SK-N-SH (cell line): ENCODE measurements around the gene FOXP2. TPM values are rescaled to one million over a fixed set of nuclear protein-coding genes. Genes with fewer than 3 reads are reported as not detected.

Experiments used
- CTCF ChIA-PET: fragments of 300-600, 350-600 bp; formaldehyde crosslinking; extraction: SDS; loops from one replicate; lab custom pipeline; 2021; lab: Yijun Ruan, JAX
- POLR2A ChIA-PET: fragments of 350-600 bp; sonication (Branson Sonifier 250); formaldehyde crosslinking; extraction: SDS; loops from one replicate; lab custom pipeline; 2020; ENCODE audit warnings: antibody characterized with exemption, inconsistent platforms; lab: Yijun Ruan, JAX
- DNase-seq: peaks from one replicate; pipeline ENCODE4 v3.0.0; 2012
- H2AFZ ChIP-seq: fragments of 200-600 bp; sonication (generic); 2 replicates; pipeline ENCODE4 v1.8.1; 2016; ENCODE audit warnings: antibody characterized with exemption, mild to moderate bottlenecking, low read depth
- H3F3A ChIP-seq: fragments of 200-600 bp; sonication (generic); replicated peaks from 2 replicates; pipeline ENCODE3; 2016; ENCODE audit warnings: antibody characterized with exemption, mild to moderate bottlenecking; ENCODE audit not compliant: insufficient read depth
- H3K27ac ChIP-seq, 2 experiments: fragments of 200-500 bp in 1 of 2; fragments of 200-600 bp in 1 of 2; sonication (Bioruptor generic) in 1 of 2; sonication (generic), shearing (Covaris generic) in 1 of 2; 2 replicates each; pipeline versions ENCODE4 v1.5.1 to v1.6.1; 2014 to 2016; ENCODE audit warnings: low read depth in 2 of 2, inconsistent platforms in 1 of 2, low read length in 1 of 2, mild to moderate bottlenecking in 1 of 2, mixed read lengths in 1 of 2
- H3K27me3 ChIP-seq: fragments of 200-600 bp; sonication (generic), shearing (Covaris generic); 2 replicates; pipeline ENCODE4 v1.6.1; 2016; ENCODE audit warnings: mixed run types; ENCODE audit not compliant: insufficient read depth
- H3K36me3 ChIP-seq, 2 experiments: fragments of 200-500 bp in 1 of 2; fragments of 200-600 bp in 1 of 2; sonication (Bioruptor generic) in 1 of 2; sonication (generic) in 1 of 2; replicated peaks in 1 of 2; 2 replicates each; pipeline versions ENCODE3 to v1.5.1; 2014 to 2016; ENCODE audit warnings: low read length in 1 of 2, mild to moderate bottlenecking in 1 of 2; ENCODE audit not compliant: insufficient read depth in 2 of 2, control insufficient read depth in 1 of 2
- H3K4me1 ChIP-seq, 2 experiments: fragments of 200-500 bp in 1 of 2; fragments of 200-600 bp in 1 of 2; sonication (Bioruptor generic) in 1 of 2; sonication (generic), shearing (Covaris generic) in 1 of 2; 2 replicates each; pipeline versions ENCODE4 v1.5.1 to v1.6.1; 2014 to 2016; ENCODE audit warnings: low read depth in 1 of 2, low read length in 1 of 2, mixed run types in 1 of 2; ENCODE audit not compliant: insufficient read depth in 2 of 2, control insufficient read depth in 1 of 2
- H3K4me2 ChIP-seq: fragments of 200-600 bp; sonication (generic), shearing (Covaris generic); 2 replicates; pipeline ENCODE4 v1.6.1; 2017; ENCODE audit warnings: mixed run types
- H3K4me3 ChIP-seq, 2 experiments: fragments of 200-500 bp in 1 of 2; fragments of 200-600 bp in 1 of 2; sonication (Bioruptor generic) in 1 of 2; sonication (generic), shearing (Covaris generic) in 1 of 2; 2 replicates each; pipeline versions ENCODE4 v1.5.1 to v1.8.1; 2014 to 2016; ENCODE audit warnings: low read depth in 2 of 2, inconsistent platforms in 1 of 2, low read length in 1 of 2, mild to moderate bottlenecking in 1 of 2, mixed read lengths in 1 of 2, moderate library complexity in 1 of 2
- H3K79me2 ChIP-seq: fragments of 200-600 bp; sonication (generic); 2 replicates; pipeline ENCODE4 v1.8.1; 2017; ENCODE audit warnings: mild to moderate bottlenecking; ENCODE audit not compliant: insufficient read depth
- H3K9ac ChIP-seq: fragments of 200-600 bp; sonication (generic); 2 replicates; pipeline ENCODE4 v1.6.1; 2017; ENCODE audit warnings: mixed run types
- H3K9me2 ChIP-seq: fragments of 200-600 bp; sonication (generic); 2 replicates; pipeline ENCODE4 v1.6.1; 2017; ENCODE audit warnings: mixed run types
- H3K9me3 ChIP-seq: fragments of 200-600 bp; sonication (generic); 2 replicates; pipeline ENCODE4 v1.6.1; 2017; ENCODE audit warnings: mixed run types, mild to moderate bottlenecking, moderate library complexity
- H4K20me1 ChIP-seq: fragments of 200-600 bp; sonication (generic); 2 replicates; pipeline ENCODE4 v1.6.1; 2017; ENCODE audit warnings: mild to moderate bottlenecking, mixed run types; ENCODE audit not compliant: insufficient read depth
- CHD2 ChIP-seq: fragments of 150-350 bp; IDR thresholded peaks from 2 replicates; pipeline ENCODE4 v1.6.1; 2018; ENCODE audit warnings: low read length; ENCODE audit not compliant: partially characterized antibody
- EP300 ChIP-seq, 2 experiments: IDR thresholded peaks; 2 replicates each; pipeline versions ENCODE4 v1.4.0 to v1.6.1; 2012; ENCODE audit warnings: borderline replicate concordance in 1 of 2, low read depth in 1 of 2, low read length in 1 of 2
- FOSL2 ChIP-seq: IDR thresholded peaks from 2 replicates; pipeline ENCODE4 v1.4.0; 2012; ENCODE audit warnings: low read depth, mild to moderate bottlenecking, moderate library complexity, borderline replicate concordance
- FOXJ3 ChIP-seq: sonication (generic); formaldehyde crosslinking; IDR thresholded peaks from 2 replicates; pipeline ENCODE4 v1.5.1; 2020; ENCODE audit warnings: mild to moderate bottlenecking, missing genetic modification reagents
- FOXM1 ChIP-seq: IDR thresholded peaks from 2 replicates; pipeline ENCODE4 v1.4.0; 2012; ENCODE audit warnings: low read depth, mild to moderate bottlenecking
- GATA2 ChIP-seq: sonication (generic); formaldehyde crosslinking; IDR thresholded peaks from 2 replicates; pipeline ENCODE4 v1.5.0; 2020; ENCODE audit warnings: mild to moderate bottlenecking, missing genetic modification reagents
- IRF3 ChIP-seq: fragments of 150-350 bp; IDR thresholded peaks from 2 replicates; pipeline ENCODE4 v1.6.1; 2016; ENCODE audit warnings: mild to moderate bottlenecking, low read depth, low read length
- JUND ChIP-seq: IDR thresholded peaks from 2 replicates; pipeline ENCODE4 v1.4.0; 2012
- NFIC ChIP-seq: IDR thresholded peaks from 2 replicates; pipeline ENCODE4 v1.4.0; 2012; ENCODE audit warnings: borderline replicate concordance
- POLR2AphosphoS5 ChIP-seq: IDR thresholded peaks from 2 replicates; pipeline ENCODE4 v1.6.1; 2012; ENCODE audit warnings: low read depth, low read length
- RFX5 ChIP-seq: IDR thresholded peaks from 2 replicates; pipeline ENCODE4 v1.6.1; 2012; ENCODE audit warnings: mild to moderate bottlenecking, improper control_type of control experiment, low read length
- RXRA ChIP-seq: IDR thresholded peaks from 2 replicates; pipeline ENCODE4 v1.4.0; 2012; ENCODE audit warnings: low read depth, mild to moderate bottlenecking, borderline replicate concordance
- TCF12 ChIP-seq: IDR thresholded peaks from 2 replicates; pipeline ENCODE4 v1.4.0; 2012
- TEAD4 ChIP-seq: IDR thresholded peaks from 2 replicates; pipeline ENCODE4 v1.4.0; 2012; ENCODE audit warnings: mild to moderate bottlenecking, borderline replicate concordance; ENCODE audit not compliant: insufficient read depth
- USF1 ChIP-seq: IDR thresholded peaks from 2 replicates; pipeline ENCODE4 v1.4.0; 2012; ENCODE audit warnings: low read depth, borderline replicate concordance
- USF2 ChIP-seq: fragments of 150-350 bp; IDR thresholded peaks from 2 replicates; pipeline ENCODE4 v1.6.1; 2017; ENCODE audit warnings: antibody characterized with exemption, low read length, low read depth, borderline replicate concordance
- WGBS: methylation state at CpG from one replicate; pipeline ENCODE4 v1.1.6; 2017; ENCODE audit warnings: low lambda C conversion rate; 5-methylcytosine and 5-hydroxymethylcytosine counted together
- polyA plus RNA-seq, 3 experiments: library from polyadenylated mRNA; depleted of rRNA; stranded (reverse); fragments of >200 nt; gene quantifications; 2 replicates each; pipeline ENCODE4 v1.2.3, GENCODE V29; 2012

The FOXP2 gene
- polyA plus RNA-seq, 1 of the 3 experiments (the other 2 are of a cell fraction) = not detected

DNA sequence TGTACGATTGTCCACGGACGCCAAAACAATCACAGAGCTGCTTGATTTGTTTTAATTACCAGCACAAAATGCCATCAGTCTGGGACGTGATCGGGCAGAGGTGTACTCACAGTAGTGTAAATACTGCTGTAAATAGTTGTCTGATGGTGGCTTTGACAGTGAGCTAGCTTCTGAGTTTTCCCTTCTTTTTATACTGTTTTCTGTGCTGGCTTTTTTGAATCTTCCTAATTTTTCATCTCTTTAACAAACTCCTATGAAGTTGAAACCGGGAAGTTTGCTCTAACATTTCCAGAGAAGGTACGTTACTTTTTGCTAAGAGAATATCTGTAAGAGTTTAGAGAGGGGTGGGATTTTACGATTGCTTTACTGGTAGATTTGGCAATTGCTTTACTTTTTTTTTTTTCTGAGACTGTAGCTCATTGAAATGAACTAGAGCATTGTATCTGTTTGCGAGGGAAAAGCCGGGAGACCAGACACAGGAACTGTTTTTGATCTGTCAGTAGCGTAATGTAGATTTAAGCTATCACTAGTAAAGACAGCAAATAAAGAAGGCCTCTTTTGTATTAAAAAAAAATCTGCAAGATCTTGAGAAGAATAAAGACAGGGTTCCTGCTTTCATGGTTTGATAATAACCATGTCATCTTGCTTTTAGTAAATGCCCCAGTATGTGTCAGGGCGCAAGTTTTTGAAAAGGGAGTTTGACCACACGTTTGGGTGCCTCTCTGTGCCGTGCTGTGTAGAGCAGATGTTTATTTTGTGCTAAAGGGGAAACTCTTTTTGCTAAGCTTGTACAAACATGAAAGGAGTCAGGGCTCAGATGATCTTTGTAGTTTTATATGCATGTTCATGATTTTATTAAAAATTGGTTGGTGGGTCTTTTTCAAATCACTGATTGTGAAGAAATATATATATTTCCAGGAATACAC is 712 bp downstream of the FOXP2 start:
- no peaks in the 10 kb centered on the region for H3K9me2 ChIP-seq
- 2% methylated on average over 14 of the region's 14 CpGs for WGBS
- no peaks in the 10 kb centered on the region for H3K4me1 ChIP-seq
- POLR2A ChIA-PET = no interaction called here
- no peaks in the 10 kb centered on the region for H3K36me3 ChIP-seq
- no peaks in the 10 kb centered on the region for H4K20me1 ChIP-seq
- H3F3A ChIP-seq = no peaks in the 10 kb centered on the region
- no peak overlapping the region for H3K4me3 ChIP-seq
- no peak overlapping the region for H3K9ac ChIP-seq
- TF ChIP-seq RXRA = no peak
- TF ChIP-seq FOSL2 = no peak
- TF ChIP-seq JUND = no peak
- TF ChIP-seq FOXJ3 = no peak
- TF ChIP-seq POLR2AphosphoS5 = no peak
- TF ChIP-seq USF1 = no peak
- no peak for TF ChIP-seq FOXM1
- TF ChIP-seq NFIC = no peak
- TF ChIP-seq TCF12 = no peak
- TF ChIP-seq TEAD4 = no peak
- TF ChIP-seq RFX5 = no peak
- no peak for TF ChIP-seq GATA2
- TF ChIP-seq IRF3 = no peak
- no peak for TF ChIP-seq CHD2
- TF ChIP-seq EP300 (IDR thresholded peaks at IDR 0.05; ENCODE audit: borderline replicate concordance in 1 of 2, low read depth in 1 of 2, low read length in 1 of 2) = no peak
- TF ChIP-seq USF2 = no peak
- TF ChIP-seq, all 33 proteins: peak for 0
- CTCF ChIA-PET = interaction anchor here (1.0 to 1.2 kb wide), 3 partner anchors 8 to 32 kb away, joined by 3 read pairs; no protein-coding TSS in a partner anchor
- Histone ChIP-seq H3K27me3 (peaks cover 21% of the 10 kb centered on the region; the same call in 1 of the 2 replicates), H3K27ac (no peak overlapping the region), H3K4me2 (no peak overlapping the region), H3K9me3 (no peaks in the 10 kb centered on the region), H2AFZ (no peak overlapping the region), H3K79me2 (no peaks in the 10 kb centered on the region)
- no peak for DNase-seq
